CD8-positive, alpha-beta memory T cell (primary cell): ENCODE results near the gene ADRA1B. TPM values are rescaled to one million over a fixed set of nuclear protein-coding genes. Genes with fewer than 3 reads are reported as not detected.
"Not testable (repeated sequence)": the region's sequence is repeated elsewhere in the genome, so short reads cannot be mapped to it uniquely, and the experiment has no call there.

ENCODE experiments used
- CTCF ChIA-PET: fragments of 350-600 bp; sonication (Branson Sonifier 250); formaldehyde crosslinking; loops from one replicate; lab custom pipeline; 2021; ENCODE audit warnings: antibody characterized with exemption; lab: Charles Lee
- POLR2A ChIA-PET: fragments of 350-600 bp; sonication (Branson Sonifier 250); formaldehyde crosslinking; loops from one replicate; lab custom pipeline; 2021; ENCODE audit warnings: antibody characterized with exemption; lab: Charles Lee
- DNase-seq, 5 donors: peaks; one replicate each; pipeline versions ENCODE4 v3.0.0 to v3.0.0-alpha.2; 2020 to 2022; ENCODE audit warnings: mixed read lengths in 1 of 5
- H3K27ac ChIP-seq: one replicate; pipeline ENCODE4 v1.7.0; 2013; ENCODE audit warnings: low read depth, mild to moderate bottlenecking, low read length, moderate library complexity
- H3K27me3 ChIP-seq: 2 replicates; pipeline ENCODE4 v1.7.0; 2013; ENCODE audit warnings: low read length, mild to moderate bottlenecking; ENCODE audit not compliant: insufficient read depth, poor library complexity, severe bottlenecking
- H3K36me3 ChIP-seq: 2 replicates; pipeline ENCODE4 v1.7.0; 2013; ENCODE audit warnings: mild to moderate bottlenecking, low read length, moderate library complexity; ENCODE audit not compliant: insufficient read depth
- H3K4me1 ChIP-seq: 2 replicates; pipeline ENCODE4 v1.7.0; 2013; ENCODE audit warnings: mild to moderate bottlenecking, low read length, moderate library complexity; ENCODE audit not compliant: insufficient read depth
- H3K4me3 ChIP-seq: 2 replicates; pipeline ENCODE4 v1.7.0; 2013; ENCODE audit warnings: mild to moderate bottlenecking, low read length
- H3K9me3 ChIP-seq: 2 replicates; pipeline ENCODE4 v1.7.0; 2013; ENCODE audit warnings: mild to moderate bottlenecking, low read length
- H3K27ac Mint-ChIP-seq, 8 donors: one replicate each; pipeline ENCODE4 v1.8.0; 2020 to 2021; ENCODE audit warnings: mixed read lengths in 8 of 8, mild to moderate bottlenecking in 6 of 8, inconsistent platforms in 3 of 8, moderate library complexity in 3 of 8
- H3K27me3 Mint-ChIP-seq, 2 donors: one replicate each; pipeline ENCODE4 v1.8.0; 2020 to 2021; ENCODE audit warnings: mixed read lengths in 2 of 2, mild to moderate bottlenecking in 1 of 2, moderate library complexity in 1 of 2
- H3K36me3 Mint-ChIP-seq, 3 donors: one replicate each; pipeline ENCODE4 v1.8.0; 2020 to 2021; ENCODE audit warnings: mixed read lengths in 3 of 3, inconsistent platforms in 1 of 3, mild to moderate bottlenecking in 1 of 3
- H3K4me1 Mint-ChIP-seq, 3 donors: one replicate each; pipeline ENCODE4 v1.8.0; 2020 to 2021; ENCODE audit warnings: mixed read lengths in 3 of 3, inconsistent platforms in 1 of 3, mild to moderate bottlenecking in 1 of 3
- H3K4me3 Mint-ChIP-seq, 7 donors: one replicate each; pipeline ENCODE4 v1.8.0; 2020 to 2021; ENCODE audit warnings: mixed read lengths in 7 of 7, mild to moderate bottlenecking in 6 of 7, moderate library complexity in 4 of 7, inconsistent platforms in 2 of 7
- H3K9me3 Mint-ChIP-seq, 5 donors: one replicate each; pipeline ENCODE4 v1.8.0; 2020 to 2022; ENCODE audit warnings: mixed read lengths in 5 of 5, mild to moderate bottlenecking in 3 of 5, moderate library complexity in 2 of 5, inconsistent platforms in 1 of 5
- polyA plus RNA-seq: library from polyadenylated mRNA; unstranded; fragments of 300-500 nt; fragmentation: Illumina TruSeq; gene quantifications from one replicate; pipeline ENCODE4 v1.2.3, GENCODE V29; 2021
- total RNA-seq, 2 experiments: library from RNA; stranded (reverse); gene quantifications; one replicate each; pipeline ENCODE4 v1.2.3, GENCODE V29; 2021

ADRA1B gene
- total and polyA plus RNA-seq, 3 experiments from 2014 or later = not detected

DNA sequence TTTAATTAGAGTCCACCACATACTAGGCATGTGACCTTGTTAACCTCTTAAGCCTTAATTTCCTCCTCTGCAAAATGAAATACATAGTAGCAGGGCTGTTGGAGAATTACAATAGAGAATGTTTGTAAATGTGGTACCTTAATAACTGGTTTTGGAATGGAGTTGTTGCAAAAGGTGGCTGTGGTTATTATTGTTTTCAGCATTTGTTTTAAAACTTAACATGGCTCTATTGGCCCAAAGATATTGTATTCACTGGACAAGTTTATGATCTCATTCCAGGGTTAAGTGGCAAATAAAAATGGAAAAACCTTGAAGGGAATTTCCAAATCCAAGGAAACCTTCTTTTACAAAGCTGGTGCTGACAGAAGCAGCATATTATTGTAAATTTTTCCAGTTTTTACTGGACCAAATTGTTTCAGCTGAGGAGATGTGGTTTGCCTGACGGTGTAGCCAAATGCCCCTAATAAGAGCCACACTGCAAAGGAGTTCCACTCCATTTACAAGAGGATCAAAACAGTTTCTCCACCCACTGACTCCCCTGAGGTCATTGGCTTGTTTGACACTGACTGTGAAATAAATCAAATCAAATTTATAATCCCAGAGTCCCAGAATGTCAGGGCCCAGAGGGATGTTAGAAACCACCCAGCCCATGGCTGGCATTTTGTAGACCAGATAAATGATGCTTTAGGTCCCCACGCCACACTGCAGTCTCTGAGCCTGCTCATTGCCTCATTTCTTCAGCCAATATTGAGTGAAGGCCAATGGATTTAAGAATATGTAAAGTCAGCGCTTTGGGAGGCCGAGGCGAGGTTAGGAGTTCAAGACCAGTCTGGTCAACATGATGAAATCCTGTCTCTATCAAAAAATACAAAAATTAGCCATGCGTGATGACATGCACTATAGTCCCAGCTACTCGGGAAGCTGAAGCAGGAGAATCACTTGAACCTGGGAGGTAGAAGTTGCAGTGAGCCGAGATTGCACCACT is 45.2 kb downstream of the ADRA1B start:
- Histone ChIP-seq H3K4me3 (no peak overlapping the region), H3K27me3 (no peaks in the 10 kb centered on the region), H3K4me1 (no peaks in the 10 kb centered on the region), H3K9me3 (no peaks in the 10 kb centered on the region), H3K36me3 (no peaks in the 10 kb centered on the region), H3K27ac (no peak overlapping the region)
- H3K27ac Mint-ChIP-seq = peak overlapping the region in 1 of 8 donors; percentile 2
- H3K27me3 Mint-ChIP-seq = peaks cover 15 to 16% of the 10 kb centered on the region in 2 donors
- POLR2A ChIA-PET = interaction anchor here (0.6 kb wide), 1 partner anchor 209 kb away, joined by 5 read pairs; no protein-coding TSS in a partner anchor
- DNase-seq = no peak
- no peak overlapping the region for H3K4me3 Mint-ChIP-seq
- H3K9me3 Mint-ChIP-seq = no peaks in the 10 kb centered on the region
- CTCF ChIA-PET = no interaction called here
- no peaks in the 10 kb centered on the region for H3K4me1 Mint-ChIP-seq
- H3K36me3 Mint-ChIP-seq = no peaks in the 10 kb centered on the region

GRCh38 chr5:159962214-159962613 is 45.9 kb downstream of the ADRA1B start:
- no peaks in the 10 kb centered on the region for H3K4me1 ChIP-seq
- no peak overlapping the region for H3K4me3 ChIP-seq
- peak overlapping the region in 1 of 8 donors; percentile 2 for H3K27ac Mint-ChIP-seq
- peaks cover 15 to 23% of the 10 kb centered on the region in 2 donors for H3K27me3 Mint-ChIP-seq
- H3K9me3 ChIP-seq = no peaks in the 10 kb centered on the region
- no peak overlapping the region for H3K27ac ChIP-seq
- ChIA-PET POLR2A (interaction anchor here (0.6 kb wide), 1 partner anchor 210 kb away, joined by 5 read pairs; no protein-coding TSS in a partner anchor), CTCF (interaction anchor here (0.7 to 1.1 kb wide), 2 partner anchors 20 to 285 kb away, joined by 3 to 4 read pairs; no protein-coding TSS in a partner anchor)
- no peaks in the 10 kb centered on the region for H3K9me3 Mint-ChIP-seq
- no peaks in the 10 kb centered on the region for H3K27me3 ChIP-seq
- no peak for DNase-seq
- no peaks in the 10 kb centered on the region for H3K36me3 ChIP-seq
- H3K36me3 Mint-ChIP-seq = no peaks in the 10 kb centered on the region
- H3K4me3 Mint-ChIP-seq = no peak overlapping the region
- H3K4me1 Mint-ChIP-seq = no peaks in the 10 kb centered on the region

GRCh38 chr5:159963935-159964334 is 47.7 kb downstream of the ADRA1B start:
- Mint-ChIP-seq H3K4me3 (no peak overlapping the region), H3K4me1 (no peaks in the 10 kb centered on the region), H3K9me3 (no peaks in the 10 kb centered on the region), H3K36me3 (no peaks in the 10 kb centered on the region), H3K27ac (peak overlapping the region in 1 of 8 donors; percentile 59), H3K27me3 (peaks cover 18 to 39% of the 10 kb centered on the region in 2 donors)
- no peak for DNase-seq
- Histone ChIP-seq H3K9me3 (no peaks in the 10 kb centered on the region), H3K4me1 (no peaks in the 10 kb centered on the region), H3K27ac (no peak overlapping the region), H3K27me3 (no peaks in the 10 kb centered on the region), H3K4me3 (no peak overlapping the region), H3K36me3 (no peaks in the 10 kb centered on the region)
- CTCF ChIA-PET = no interaction called here
- POLR2A ChIA-PET = no interaction called here

- no peak for DNase-seq
- Mint-ChIP-seq H3K36me3 (no peaks in the 10 kb centered on the region), H3K27ac (no peak overlapping the region)
These were observed 49.0 kb downstream of the ADRA1B start for GRCh38 chr5:159965031-159965837.

GRCh38 chr5:159965838-159966128 is 49.5 kb downstream of the ADRA1B start:
- H3K27ac ChIP-seq, H3K4me1 Mint-ChIP-seq, H3K9me3 ChIP-seq, H3K36me3 ChIP-seq, H3K4me3 Mint-ChIP-seq, CTCF ChIA-PET, H3K4me1 ChIP-seq, DNase-seq, H3K27me3 ChIP-seq, H3K36me3 Mint-ChIP-seq, H3K4me3 ChIP-seq, H3K27ac Mint-ChIP-seq, H3K9me3 Mint-ChIP-seq, POLR2A ChIA-PET: not testable (repeated sequence)
- H3K27me3 Mint-ChIP-seq = peaks cover 18 to 51% of the 10 kb centered on the region in 2 donors

More at GRCh38 chr5:159965031-159965837, 49.0 kb downstream of the ADRA1B start:
- no peaks in the 10 kb centered on the region for H3K4me1 Mint-ChIP-seq
- Histone ChIP-seq H3K36me3 (no peaks in the 10 kb centered on the region), H3K4me3 (no peak overlapping the region), H3K27ac (no peak overlapping the region), H3K9me3 (no peaks in the 10 kb centered on the region), H3K4me1 (no peaks in the 10 kb centered on the region), H3K27me3 (peaks cover 1% of the 10 kb centered on the region)
- no peaks in the 10 kb centered on the region for H3K9me3 Mint-ChIP-seq
- peaks cover 18 to 47% of the 10 kb centered on the region in 2 donors for H3K27me3 Mint-ChIP-seq
- no peak overlapping the region for H3K4me3 Mint-ChIP-seq
- POLR2A ChIA-PET = no interaction called here
- CTCF ChIA-PET = interaction anchor here (1.0 kb wide), 1 partner anchor 809 kb away, joined by 3 read pairs; no protein-coding TSS in a partner anchor

- no peak overlapping the region for H3K4me3 Mint-ChIP-seq
- Histone ChIP-seq H3K36me3 (no peaks in the 10 kb centered on the region), H3K4me3 (no peak overlapping the region), H3K4me1 (no peaks in the 10 kb centered on the region), H3K27me3 (peaks cover 23% of the 10 kb centered on the region), H3K27ac (no peak overlapping the region), H3K9me3 (no peaks in the 10 kb centered on the region)
- no peak for DNase-seq
- H3K36me3 Mint-ChIP-seq = peaks cover 0 to 2% (median 0%) of the 10 kb centered on the region in 3 donors
- POLR2A ChIA-PET = no interaction called here
- CTCF ChIA-PET = interaction anchor here (1.4 to 2.3 kb wide), 2 partner anchors 17 to 22 kb away, joined by 4 to 6 read pairs; no protein-coding TSS in a partner anchor
- peaks cover 35 to 78% of the 10 kb centered on the region in 2 donors for H3K27me3 Mint-ChIP-seq
- H3K27ac Mint-ChIP-seq = no peak overlapping the region
- H3K4me1 Mint-ChIP-seq = peaks cover 10 to 22% (median 14%) of the 10 kb centered on the region in 3 donors
- peaks cover 0 to 2% (median 0%) of the 10 kb centered on the region in 5 donors for H3K9me3 Mint-ChIP-seq
These were observed 53.7 kb downstream of the ADRA1B start for GRCh38 chr5:159969966-159970365.

DNA sequence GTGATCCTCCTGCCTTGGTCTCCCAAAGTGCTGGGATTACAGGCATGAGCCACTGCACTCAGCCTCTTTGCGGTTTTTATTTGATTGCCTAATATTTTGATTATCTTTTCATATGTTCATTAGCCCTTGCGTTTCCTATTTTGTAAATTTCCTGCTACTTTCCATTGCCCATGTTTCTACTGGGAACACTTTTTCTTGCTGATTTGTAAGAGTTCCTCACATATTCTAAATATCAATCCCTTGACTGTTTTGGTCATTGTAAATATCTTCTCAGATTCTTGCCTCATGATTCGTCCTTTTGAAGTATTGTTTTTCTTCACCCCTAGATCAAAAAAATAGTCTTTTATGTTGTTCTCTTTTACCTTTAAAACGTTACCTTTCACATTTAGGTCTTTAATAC is 54.8 kb downstream of the ADRA1B start:
- POLR2A ChIA-PET = no interaction called here
- DNase-seq = no peak
- Mint-ChIP-seq H3K27me3 (peaks cover 31 to 72% of the 10 kb centered on the region in 2 donors), H3K4me1 (peaks cover 10 to 22% (median 14%) of the 10 kb centered on the region in 3 donors), H3K4me3 (peak overlapping the region in 2 of 7 donors; percentile 50 to 60), H3K27ac (no peak overlapping the region), H3K9me3 (peaks cover 0 to 2% (median 0%) of the 10 kb centered on the region in 5 donors), H3K36me3 (peaks cover 0 to 2% (median 0%) of the 10 kb centered on the region in 3 donors)
- peaks cover 23% of the 10 kb centered on the region for H3K27me3 ChIP-seq
- CTCF ChIA-PET = interaction anchor here (1.4 to 2.3 kb wide), 2 partner anchors 16 to 23 kb away, joined by 4 to 6 read pairs; no protein-coding TSS in a partner anchor
- H3K27ac ChIP-seq = no peak overlapping the region
- H3K9me3 ChIP-seq = no peaks in the 10 kb centered on the region
- H3K36me3 ChIP-seq = no peaks in the 10 kb centered on the region
- H3K4me3 ChIP-seq = no peak overlapping the region
- H3K4me1 ChIP-seq = no peaks in the 10 kb centered on the region
